ENCODE data around the gene STK38. TPM values are rescaled to one million over a fixed set of nuclear protein-coding genes. Genes with fewer than 3 reads are reported as not detected.
"Not testable (repeated sequence)": the region's sequence is repeated elsewhere in the genome, so short reads cannot be mapped to it uniquely, and the experiment has no call there.

STK38 gene
- total RNA-seq, 2 donors from 2014 or later, result 23.1 to 23.2 TPM

- H3K36me3 ChIP-seq, result peaks cover 13% of the 10 kb centered on the region
- H3K27me3 ChIP-seq (replicated peaks; ENCODE audit: insufficient read depth), result no peaks in the 10 kb centered on the region
- DNase-seq (ENCODE audit: low spot score) (no peak), ATAC-seq (ENCODE audit: insufficient number of reproducible peaks, low FRiP score, low read depth) (peak; percentile 10)
- peaks cover 16 to 29% of the 10 kb centered on the region in 2 donors for H3K4me1 ChIP-seq (ENCODE audit: control insufficient read depth in 1 of 2, low read depth in 2 of 2)
- H3K9me3 ChIP-seq, result no peaks in the 10 kb centered on the region
- peak overlapping the region; percentile 95 to 99 for H3K27ac ChIP-seq
- TF ChIP-seq CTCF (IDR thresholded peaks at IDR 0.05), result no peak
- H3K4me3 ChIP-seq, result peak overlapping the region; percentile 98
Measured at GRCh38 chr6:36593569-36594028, 46.3 kb upstream of the STK38 start.

- DNase-seq (ENCODE audit: low spot score) (no peak), ATAC-seq (ENCODE audit: insufficient number of reproducible peaks, low FRiP score, low read depth) (no peak)
Measured at GRCh38 chr6:36592221-36592655, 45.0 kb upstream of the STK38 start.

GRCh38 chr6:36590237-36590636 lies 43.0 kb upstream of the STK38 start:
- ATAC-seq (ENCODE audit: insufficient number of reproducible peaks, low FRiP score, low read depth), result no peak

More at GRCh38 chr6:36592221-36592655, 45.0 kb upstream of the STK38 start:
- Histone ChIP-seq H3K9me3 (no peaks in the 10 kb centered on the region), H3K4me3 (no peak overlapping the region), H3K27me3 (replicated peaks; ENCODE audit: insufficient read depth) (no peaks in the 10 kb centered on the region), H3K27ac (no peak overlapping the region), H3K4me1 (ENCODE audit: control insufficient read depth in 1 of 2, low read depth in 2 of 2) (peaks cover 2 to 16% of the 10 kb centered on the region in 2 donors), H3K36me3 (peaks cover 3% of the 10 kb centered on the region)
- no peak for TF ChIP-seq CTCF (IDR thresholded peaks at IDR 0.05)

GRCh38 chr6:36589025-36589400 lies 41.7 kb upstream of the STK38 start:
- ATAC-seq (ENCODE audit: insufficient number of reproducible peaks, low FRiP score, low read depth); DNase-seq (ENCODE audit: low spot score); H3K27me3 ChIP-seq (replicated peaks; ENCODE audit: insufficient read depth): not testable (repeated sequence)

More at GRCh38 chr6:36590237-36590636, 43.0 kb upstream of the STK38 start:
- Histone ChIP-seq H3K36me3 (no peaks in the 10 kb centered on the region), H3K27ac (no peak overlapping the region), H3K4me1 (ENCODE audit: control insufficient read depth in 1 of 2, low read depth in 2 of 2) (peaks cover 0 to 9% of the 10 kb centered on the region in 2 donors), H3K27me3 (replicated peaks; ENCODE audit: insufficient read depth) (no peaks in the 10 kb centered on the region), H3K4me3 (no peak overlapping the region), H3K9me3 (no peaks in the 10 kb centered on the region)
- DNase-seq (ENCODE audit: low spot score), result no peak
- no peak for TF ChIP-seq CTCF (IDR thresholded peaks at IDR 0.05)

GRCh38 chr6:36586606-36587005 lies 39.3 kb upstream of the STK38 start:
- no peaks in the 10 kb centered on the region for H3K9me3 ChIP-seq
- TF ChIP-seq CTCF (IDR thresholded peaks at IDR 0.05), result no peak
- no peaks in the 10 kb centered on the region for H3K36me3 ChIP-seq
- no peak overlapping the region for H3K27ac ChIP-seq
- no peak for ATAC-seq (ENCODE audit: insufficient number of reproducible peaks, low FRiP score, low read depth)
- H3K4me1 ChIP-seq (ENCODE audit: control insufficient read depth in 1 of 2, low read depth in 2 of 2), result no peaks in the 10 kb centered on the region
- H3K4me3 ChIP-seq, result no peak overlapping the region
- no peak for DNase-seq (ENCODE audit: low spot score)
- no peaks in the 10 kb centered on the region for H3K27me3 ChIP-seq (replicated peaks; ENCODE audit: insufficient read depth)

More at GRCh38 chr6:36589025-36589400, 41.7 kb upstream of the STK38 start:
- H3K4me1 ChIP-seq (ENCODE audit: control insufficient read depth in 1 of 2, low read depth in 2 of 2); H3K27ac ChIP-seq; H3K36me3 ChIP-seq; H3K9me3 ChIP-seq; H3K4me3 ChIP-seq: not testable (repeated sequence)

- no peak for TF ChIP-seq CTCF (IDR thresholded peaks at IDR 0.05)
- no peaks in the 10 kb centered on the region for H3K36me3 ChIP-seq
- H3K27me3 ChIP-seq (replicated peaks; ENCODE audit: insufficient read depth), result no peaks in the 10 kb centered on the region
- no peaks in the 10 kb centered on the region for H3K9me3 ChIP-seq
- DNase-seq (ENCODE audit: low spot score) (no peak), ATAC-seq (ENCODE audit: insufficient number of reproducible peaks, low FRiP score, low read depth) (no peak)
- peaks cover 11 to 23% of the 10 kb centered on the region in 2 donors for H3K4me1 ChIP-seq (ENCODE audit: control insufficient read depth in 1 of 2, low read depth in 2 of 2)
- no peak overlapping the region for H3K27ac ChIP-seq
- no peak overlapping the region for H3K4me3 ChIP-seq
Measured at GRCh38 chr6:36581716-36582115, 34.4 kb upstream of the STK38 start.

Measured in thoracic aorta (tissue), 2 donors.